ENCODE measurements around the gene PNMA8C.

DNA sequence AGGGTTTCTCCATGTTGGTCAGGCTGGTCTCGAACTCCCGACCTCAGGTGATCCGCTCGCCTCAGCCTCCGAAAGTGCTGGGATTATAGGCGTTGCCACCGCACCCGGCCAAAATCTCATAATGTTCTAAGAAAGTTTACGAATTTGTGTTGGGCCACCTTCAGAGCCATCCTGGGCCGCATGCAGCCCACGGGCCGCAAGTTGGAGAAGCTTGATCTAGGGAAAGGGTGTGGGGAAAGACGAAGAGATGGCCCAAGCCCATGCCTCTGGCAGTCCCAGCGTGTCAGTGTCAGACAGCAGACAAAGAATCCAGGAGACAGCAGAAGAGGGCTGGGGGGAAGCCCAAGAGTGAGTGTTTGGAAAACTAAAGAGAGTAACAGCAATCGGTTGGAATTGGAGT, 17.3 kb upstream of the PNMA8C start:
- TF ChIP-seq, protein P1, sequence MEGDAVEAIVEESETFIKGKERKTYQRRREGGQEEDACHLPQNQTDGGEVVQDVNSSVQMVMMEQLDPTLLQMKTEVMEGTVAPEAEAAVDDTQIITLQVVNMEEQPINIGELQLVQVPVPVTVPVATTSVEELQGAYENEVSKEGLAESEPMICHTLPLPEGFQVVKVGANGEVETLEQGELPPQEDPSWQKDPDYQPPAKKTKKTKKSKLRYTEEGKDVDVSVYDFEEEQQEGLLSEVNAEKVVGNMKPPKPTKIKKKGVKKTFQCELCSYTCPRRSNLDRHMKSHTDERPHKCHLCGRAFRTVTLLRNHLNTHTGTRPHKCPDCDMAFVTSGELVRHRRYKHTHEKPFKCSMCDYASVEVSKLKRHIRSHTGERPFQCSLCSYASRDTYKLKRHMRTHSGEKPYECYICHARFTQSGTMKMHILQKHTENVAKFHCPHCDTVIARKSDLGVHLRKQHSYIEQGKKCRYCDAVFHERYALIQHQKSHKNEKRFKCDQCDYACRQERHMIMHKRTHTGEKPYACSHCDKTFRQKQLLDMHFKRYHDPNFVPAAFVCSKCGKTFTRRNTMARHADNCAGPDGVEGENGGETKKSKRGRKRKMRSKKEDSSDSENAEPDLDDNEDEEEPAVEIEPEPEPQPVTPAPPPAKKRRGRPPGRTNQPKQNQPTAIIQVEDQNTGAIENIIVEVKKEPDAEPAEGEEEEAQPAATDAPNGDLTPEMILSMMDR (conservative IDR thresholded peaks at IDR 0.05 in 1 of 2, IDR thresholded peaks at IDR 0.05 in 1 of 2; ENCODE audit: extremely low read depth in 1 of 2, insufficient read depth in 1 of 2, low read depth in 1 of 2, low read length in 2 of 2): no peak
- no peak for TF ChIP-seq EZH2 (IDR thresholded peaks at IDR 0.05; ENCODE audit: borderline replicate concordance, low read length)

All from mammary epithelial cell (primary cell).